Ishikawa (cell line): ENCODE data around the gene PIAS4.

Source experiments
- CEBPB ChIP-seq: IDR thresholded peaks from 2 replicates; pipeline ENCODE4 v1.6.1; 2012
- CREB1 ChIP-seq: IDR thresholded peaks from 2 replicates; pipeline ENCODE4 v1.6.1; 2012; ENCODE audit warnings: low read depth
- EGR1 ChIP-seq: IDR thresholded peaks from 2 replicates; pipeline ENCODE4 v1.6.1; 2012
- EP300 ChIP-seq: IDR thresholded peaks from 2 replicates; pipeline ENCODE4 v1.6.1; 2012; ENCODE audit warnings: borderline replicate concordance
- FOXM1 ChIP-seq: IDR thresholded peaks from 2 replicates; pipeline ENCODE4 v1.6.1; 2012; ENCODE audit warnings: low read depth, borderline replicate concordance
- MAX ChIP-seq: IDR thresholded peaks from 2 replicates; pipeline ENCODE4 v1.6.1; 2012
- NFIC ChIP-seq: IDR thresholded peaks from 2 replicates; pipeline ENCODE4 v1.6.1; 2012
- RAD21 ChIP-seq: IDR thresholded peaks from 2 replicates; pipeline ENCODE4 v1.6.1; 2012; ENCODE audit warnings: low read depth
- TAF1 ChIP-seq: IDR thresholded peaks from 2 replicates; pipeline ENCODE4 v1.6.1; 2012; ENCODE audit warnings: low read depth, mild to moderate bottlenecking
- TCF12 ChIP-seq: IDR thresholded peaks from 2 replicates; pipeline ENCODE4 v1.6.1; 2012; ENCODE audit warnings: low read depth
- TEAD4 ChIP-seq: IDR thresholded peaks from 2 replicates; pipeline ENCODE4 v1.6.1; 2012
- USF1 ChIP-seq: IDR thresholded peaks from 2 replicates; pipeline ENCODE4 v1.6.1; 2012
- YY1 ChIP-seq: IDR thresholded peaks from 2 replicates; pipeline ENCODE4 v1.6.1; 2012; ENCODE audit warnings: low read depth
- ZBTB7A ChIP-seq: IDR thresholded peaks from 2 replicates; pipeline ENCODE4 v1.6.1; 2012; ENCODE audit warnings: low read depth
- TF ChIP-seq, protein P1 (sequence below): IDR thresholded peaks from 2 replicates; pipeline ENCODE4 v1.6.1; 2012; ENCODE audit warnings: low read depth, mild to moderate bottlenecking

PIAS4 gene

DNA sequence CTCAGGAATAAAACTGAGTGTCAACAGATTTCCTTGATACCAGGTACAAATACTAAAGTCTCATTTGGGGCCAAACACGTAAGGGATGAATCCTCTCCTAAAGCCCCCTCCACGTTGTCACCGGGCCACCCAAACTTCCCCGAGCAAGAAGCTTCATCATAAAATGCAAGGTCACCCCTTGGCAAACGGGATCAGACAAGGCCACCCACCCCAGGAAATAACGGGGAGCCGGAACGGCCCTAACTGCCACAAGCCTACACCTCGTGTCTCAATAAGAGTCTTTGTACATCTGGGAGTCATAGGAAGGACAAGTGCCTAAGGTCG, 23.0 kb upstream of the PIAS4 start:
- TF ChIP-seq USF1 (no peak), TAF1 (no peak), ZBTB7A (0 out of 2 replicates have a peak, but pooled peaks have one; percentile 6), TCF12 (no peak), YY1 (no peak), NFIC (no peak), EGR1 (no peak)

DNA sequence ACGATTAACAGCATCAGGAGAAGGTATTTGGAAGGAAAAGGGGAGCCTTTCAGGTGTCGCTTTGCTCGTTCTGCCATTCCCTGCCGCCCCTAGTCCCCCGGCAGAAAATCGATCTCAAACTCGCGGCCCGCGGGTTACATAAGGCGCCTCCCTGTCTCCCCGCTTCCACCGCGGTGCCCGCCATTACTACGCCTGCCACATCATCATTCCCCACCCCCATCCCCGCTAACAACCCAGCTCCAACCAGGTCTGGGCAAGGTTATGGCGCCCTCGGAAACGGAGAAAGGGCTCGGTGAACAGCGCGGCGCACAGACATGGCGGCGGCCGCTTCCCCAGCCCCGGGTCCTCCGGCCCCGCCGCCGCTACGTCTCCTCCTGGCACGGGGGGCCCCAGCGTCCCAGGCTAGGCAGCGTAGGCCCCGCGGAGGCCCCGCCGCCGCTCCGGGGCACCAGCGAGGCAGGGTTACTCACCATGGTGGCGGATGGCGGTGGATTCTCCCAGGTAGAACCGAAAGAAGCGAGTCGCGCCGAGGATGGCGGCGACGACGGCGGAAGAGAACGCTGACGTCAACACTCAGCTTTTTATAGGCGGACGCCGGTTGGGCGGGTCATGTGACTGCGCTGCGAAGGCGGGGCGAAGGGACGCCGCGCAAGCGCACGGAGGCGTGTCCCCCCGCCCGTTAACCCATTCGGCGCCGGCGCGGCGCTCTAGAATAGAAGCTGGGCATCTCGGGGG, 22.5 kb upstream of the PIAS4 start, which contains the start of gene EEF2:
Gene EEF2 (minus strand): TSS at position 556 of the 735 bp plus-strand sequence. CDS start 83 bp downstream, at position 473.
- TF ChIP-seq, protein P1, sequence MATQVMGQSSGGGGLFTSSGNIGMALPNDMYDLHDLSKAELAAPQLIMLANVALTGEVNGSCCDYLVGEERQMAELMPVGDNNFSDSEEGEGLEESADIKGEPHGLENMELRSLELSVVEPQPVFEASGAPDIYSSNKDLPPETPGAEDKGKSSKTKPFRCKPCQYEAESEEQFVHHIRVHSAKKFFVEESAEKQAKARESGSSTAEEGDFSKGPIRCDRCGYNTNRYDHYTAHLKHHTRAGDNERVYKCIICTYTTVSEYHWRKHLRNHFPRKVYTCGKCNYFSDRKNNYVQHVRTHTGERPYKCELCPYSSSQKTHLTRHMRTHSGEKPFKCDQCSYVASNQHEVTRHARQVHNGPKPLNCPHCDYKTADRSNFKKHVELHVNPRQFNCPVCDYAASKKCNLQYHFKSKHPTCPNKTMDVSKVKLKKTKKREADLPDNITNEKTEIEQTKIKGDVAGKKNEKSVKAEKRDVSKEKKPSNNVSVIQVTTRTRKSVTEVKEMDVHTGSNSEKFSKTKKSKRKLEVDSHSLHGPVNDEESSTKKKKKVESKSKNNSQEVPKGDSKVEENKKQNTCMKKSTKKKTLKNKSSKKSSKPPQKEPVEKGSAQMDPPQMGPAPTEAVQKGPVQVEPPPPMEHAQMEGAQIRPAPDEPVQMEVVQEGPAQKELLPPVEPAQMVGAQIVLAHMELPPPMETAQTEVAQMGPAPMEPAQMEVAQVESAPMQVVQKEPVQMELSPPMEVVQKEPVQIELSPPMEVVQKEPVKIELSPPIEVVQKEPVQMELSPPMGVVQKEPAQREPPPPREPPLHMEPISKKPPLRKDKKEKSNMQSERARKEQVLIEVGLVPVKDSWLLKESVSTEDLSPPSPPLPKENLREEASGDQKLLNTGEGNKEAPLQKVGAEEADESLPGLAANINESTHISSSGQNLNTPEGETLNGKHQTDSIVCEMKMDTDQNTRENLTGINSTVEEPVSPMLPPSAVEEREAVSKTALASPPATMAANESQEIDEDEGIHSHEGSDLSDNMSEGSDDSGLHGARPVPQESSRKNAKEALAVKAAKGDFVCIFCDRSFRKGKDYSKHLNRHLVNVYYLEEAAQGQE: no peak
- TF ChIP-seq NFIC (peak; percentile 7; the same call in 1 of the 2 replicates), FOXM1 (no peak), RAD21 (no peak), CREB1 (peak; percentile 76), ZBTB7A (no peak), TAF1 (peak; percentile 100), EGR1 (peak; percentile 4; the same call in 1 of the 2 replicates), EP300 (peak; percentile 17; the same call in 1 of the 2 replicates), USF1 (peak; percentile 97), CEBPB (0 out of 2 replicates have a peak, but pooled peaks have one; percentile 26), TCF12 (peak; percentile 65), TEAD4 (no peak), YY1 (peak; percentile 89), MAX (peak; percentile 89)

GRCh38 chr19:3985643-3986259, 21.8 kb upstream of the PIAS4 start:
- TF ChIP-seq EP300: no peak
- no peak for TF ChIP-seq MAX
- no peak for TF ChIP-seq TEAD4
- TF ChIP-seq CEBPB: no peak
- no peak for TF ChIP-seq NFIC
- no peak for TF ChIP-seq RAD21
- no peak for TF ChIP-seq CREB1
- TF ChIP-seq TAF1: no peak
- TF ChIP-seq YY1: no peak
- TF ChIP-seq EGR1: no peak
- no peak for TF ChIP-seq USF1

GRCh38 chr19:3986260-3987041, 21.1 kb upstream of the PIAS4 start:
- TF ChIP-seq CREB1 (no peak), FOXM1 (no peak), EP300 (0 out of 2 replicates have a peak, but pooled peaks have one; percentile 14), MAX (0 out of 2 replicates have a peak, but pooled peaks have one; percentile 25), YY1 (no peak), TAF1 (no peak), TEAD4 (0 out of 2 replicates have a peak, but pooled peaks have one; percentile 38), TCF12 (peak; percentile 26; the same call in 1 of the 2 replicates), CEBPB (no peak), RAD21 (peak; percentile 54), EGR1 (no peak), USF1 (no peak), NFIC (no peak), ZBTB7A (no peak)
- TF ChIP-seq, protein P1: no peak
